Measurements from ENCODE around the gene FHIP1B.
A peak's percentile ranks its signal among the peaks of the same experiment; 100 is the strongest.

FHIP1B gene

GRCh38 chr11:6258571-6259081, 24.2 kb upstream of the FHIP1B start:
- Histone ChIP-seq H3K4me3 (ENCODE audit: low read length) (peak overlapping the region; percentile 59), H3K9me2 (replicated peaks; ENCODE audit: insufficient read depth, low read length) (no peaks in the 10 kb centered on the region), H2AFZ (ENCODE audit: low read length) (peak overlapping the region; percentile 97)

GRCh38 chr11:6258141-6258540, 23.7 kb upstream of the FHIP1B start:
- Histone ChIP-seq H3K4me2 (ENCODE audit: low read depth, low read length) (no peak overlapping the region), H3K4me3 (ENCODE audit: low read length) (no peak overlapping the region)

More at GRCh38 chr11:6258571-6259081, 24.2 kb upstream of the FHIP1B start:
- no peak overlapping the region for H3K9ac ChIP-seq (ENCODE audit: low read length)
- no peaks in the 10 kb centered on the region for H3F3A ChIP-seq (ENCODE audit: insufficient read depth, low read length)
- no peaks in the 10 kb centered on the region for H3K36me3 ChIP-seq (replicated peaks; ENCODE audit: insufficient read depth, low read length)
- TF ChIP-seq EZH2phosphoT487 (IDR thresholded peaks at IDR 0.05; ENCODE audit: low read length) (no peak), EZH2 (optimal IDR thresholded peaks at IDR 0.05; ENCODE audit: low read depth, low read length) (no peak)
- TF ChIP-seq, protein P1, sequence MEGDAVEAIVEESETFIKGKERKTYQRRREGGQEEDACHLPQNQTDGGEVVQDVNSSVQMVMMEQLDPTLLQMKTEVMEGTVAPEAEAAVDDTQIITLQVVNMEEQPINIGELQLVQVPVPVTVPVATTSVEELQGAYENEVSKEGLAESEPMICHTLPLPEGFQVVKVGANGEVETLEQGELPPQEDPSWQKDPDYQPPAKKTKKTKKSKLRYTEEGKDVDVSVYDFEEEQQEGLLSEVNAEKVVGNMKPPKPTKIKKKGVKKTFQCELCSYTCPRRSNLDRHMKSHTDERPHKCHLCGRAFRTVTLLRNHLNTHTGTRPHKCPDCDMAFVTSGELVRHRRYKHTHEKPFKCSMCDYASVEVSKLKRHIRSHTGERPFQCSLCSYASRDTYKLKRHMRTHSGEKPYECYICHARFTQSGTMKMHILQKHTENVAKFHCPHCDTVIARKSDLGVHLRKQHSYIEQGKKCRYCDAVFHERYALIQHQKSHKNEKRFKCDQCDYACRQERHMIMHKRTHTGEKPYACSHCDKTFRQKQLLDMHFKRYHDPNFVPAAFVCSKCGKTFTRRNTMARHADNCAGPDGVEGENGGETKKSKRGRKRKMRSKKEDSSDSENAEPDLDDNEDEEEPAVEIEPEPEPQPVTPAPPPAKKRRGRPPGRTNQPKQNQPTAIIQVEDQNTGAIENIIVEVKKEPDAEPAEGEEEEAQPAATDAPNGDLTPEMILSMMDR (IDR thresholded peaks at IDR 0.05; ENCODE audit: low read length) = no peak
- H3K27me3 ChIP-seq (replicated peaks; ENCODE audit: insufficient read depth, low read length) = no peaks in the 10 kb centered on the region; the same call in 1 of the 2 replicates
- no peak overlapping the region for H3K27ac ChIP-seq (ENCODE audit: low read length)
- H3K9me3 ChIP-seq (replicated peaks; ENCODE audit: insufficient read depth, low read length) = no peaks in the 10 kb centered on the region
- H3K79me2 ChIP-seq (ENCODE audit: low read length) = no peaks in the 10 kb centered on the region
- peak overlapping the region; percentile 79; the same call in 1 of the 2 replicates for H3K4me2 ChIP-seq (ENCODE audit: low read depth, low read length)
- no peaks in the 10 kb centered on the region for H4K20me1 ChIP-seq (ENCODE audit: insufficient read depth, low read length)
- no peaks in the 10 kb centered on the region for H3K4me1 ChIP-seq (ENCODE audit: low read length)
- no peak for DNase-seq

DNA sequence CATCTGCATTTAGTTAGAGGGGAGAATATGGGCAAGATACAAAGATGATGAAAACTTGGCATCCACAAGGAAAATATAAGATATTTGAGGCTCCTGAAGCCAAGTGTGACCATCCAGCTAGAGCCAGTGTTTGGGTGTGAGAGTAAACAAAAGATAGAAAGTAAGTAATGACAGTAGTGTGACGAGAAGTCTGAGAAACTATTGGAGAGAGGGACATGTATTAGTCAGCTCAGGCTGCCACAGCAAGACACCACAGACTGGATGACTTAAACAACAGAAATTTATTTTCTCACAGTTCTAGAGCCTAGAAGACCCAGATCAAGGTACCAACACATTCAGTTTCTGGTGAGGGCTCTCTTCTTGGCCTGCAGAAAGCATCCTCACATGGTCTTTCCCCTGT, 18.8 kb upstream of the FHIP1B start:
- H3K9me3 ChIP-seq (replicated peaks; ENCODE audit: insufficient read depth, low read length) = no peaks in the 10 kb centered on the region
- no peaks in the 10 kb centered on the region for H3K36me3 ChIP-seq (replicated peaks; ENCODE audit: insufficient read depth, low read length)
- H3K9me2 ChIP-seq (replicated peaks; ENCODE audit: insufficient read depth, low read length) = no peaks in the 10 kb centered on the region
- TF ChIP-seq EZH2 (optimal IDR thresholded peaks at IDR 0.05; ENCODE audit: low read depth, low read length) (no peak), EZH2phosphoT487 (IDR thresholded peaks at IDR 0.05; ENCODE audit: low read length) (no peak)
- TF ChIP-seq, protein P1 (IDR thresholded peaks at IDR 0.05; ENCODE audit: low read length) = no peak
- no peak overlapping the region for H3K27ac ChIP-seq (ENCODE audit: low read length)
- H4K20me1 ChIP-seq (ENCODE audit: insufficient read depth, low read length) = no peaks in the 10 kb centered on the region
- no peak for DNase-seq
- no peaks in the 10 kb centered on the region for H3K79me2 ChIP-seq (ENCODE audit: low read length)
- no peak overlapping the region for H3K4me3 ChIP-seq (ENCODE audit: low read length)
- H2AFZ ChIP-seq (ENCODE audit: low read length) = no peak overlapping the region
- no peaks in the 10 kb centered on the region for H3F3A ChIP-seq (ENCODE audit: insufficient read depth, low read length)
- no peaks in the 10 kb centered on the region for H3K4me1 ChIP-seq (ENCODE audit: low read length)
- no peak overlapping the region for H3K4me2 ChIP-seq (ENCODE audit: low read depth, low read length)
- H3K9ac ChIP-seq (ENCODE audit: low read length) = no peak overlapping the region
- no peaks in the 10 kb centered on the region for H3K27me3 ChIP-seq (replicated peaks; ENCODE audit: insufficient read depth, low read length)

More at GRCh38 chr11:6258141-6258540, 23.7 kb upstream of the FHIP1B start:
- Histone ChIP-seq H3K9me3 (replicated peaks; ENCODE audit: insufficient read depth, low read length) (no peaks in the 10 kb centered on the region), H3K27me3 (replicated peaks; ENCODE audit: insufficient read depth, low read length) (no peaks in the 10 kb centered on the region; the same call in 1 of the 2 replicates), H3K9me2 (replicated peaks; ENCODE audit: insufficient read depth, low read length) (no peaks in the 10 kb centered on the region), H3K27ac (ENCODE audit: low read length) (no peak overlapping the region), H4K20me1 (ENCODE audit: insufficient read depth, low read length) (no peaks in the 10 kb centered on the region), H2AFZ (ENCODE audit: low read length) (no peak overlapping the region), H3K9ac (ENCODE audit: low read length) (no peak overlapping the region), H3K36me3 (replicated peaks; ENCODE audit: insufficient read depth, low read length) (no peaks in the 10 kb centered on the region), H3K79me2 (ENCODE audit: low read length) (no peaks in the 10 kb centered on the region), H3K4me1 (ENCODE audit: low read length) (no peaks in the 10 kb centered on the region), H3F3A (ENCODE audit: insufficient read depth, low read length) (no peaks in the 10 kb centered on the region)
- DNase-seq = no peak
- TF ChIP-seq, protein P1 (IDR thresholded peaks at IDR 0.05; ENCODE audit: low read length) = no peak
- no peak for TF ChIP-seq EZH2phosphoT487 (IDR thresholded peaks at IDR 0.05; ENCODE audit: low read length)
- no peak for TF ChIP-seq EZH2 (optimal IDR thresholded peaks at IDR 0.05; ENCODE audit: low read depth, low read length)
